NCI-H1417 treated with DMSO at 0.1 percent for 48 hours (cell line): ENCODE data around the gene ZNF627.
"Not testable (repeated sequence)": the region's sequence is repeated elsewhere in the genome, so short reads cannot be mapped to it uniquely, and the experiment has no call there.

ENCODE experiments used
- DNase-seq: peaks from one replicate; lab custom pipeline; 2025; lab: John Stamatoyannopoulos, UW

The ZNF627 gene

GRCh38 chr19:11626252-11626651, 29.0 kb downstream of the ZNF627 start:
- DNase-seq = no peak

- no peak for DNase-seq
Measured at GRCh38 chr19:11633223-11633622, 35.9 kb downstream of the ZNF627 start.

DNA sequence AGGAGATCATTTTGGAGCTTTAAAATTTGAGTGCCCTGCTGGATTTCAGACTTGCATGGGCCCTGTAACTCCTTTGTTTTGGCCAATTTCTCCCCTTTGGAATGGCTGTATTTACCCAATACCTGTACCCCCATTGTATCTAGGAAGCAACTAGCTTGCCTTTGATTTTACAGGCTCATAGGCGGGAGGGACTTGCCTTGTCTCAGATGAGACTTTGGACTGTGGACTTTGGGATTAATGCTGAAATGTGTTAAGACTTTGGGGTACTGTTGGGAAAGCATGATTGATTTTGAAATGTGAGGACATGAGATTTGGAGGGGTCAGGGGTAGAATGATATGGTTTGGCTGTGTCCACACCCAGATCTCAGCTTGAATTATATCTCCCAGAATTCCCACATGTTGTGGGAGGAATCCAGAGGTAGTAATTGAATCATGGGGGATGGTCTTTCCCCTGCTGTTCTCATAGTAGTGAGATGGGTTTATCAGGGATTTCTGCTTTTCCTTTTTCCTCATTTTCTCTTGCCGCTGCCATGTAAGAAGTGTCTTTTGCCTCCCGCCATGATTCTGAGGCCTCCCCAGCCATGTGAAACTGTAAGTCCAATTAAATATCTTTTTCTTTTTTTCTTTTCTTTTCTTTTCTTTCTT, 36.9 kb downstream of the ZNF627 start:
- DNase-seq = not testable (repeated sequence)

DNA sequence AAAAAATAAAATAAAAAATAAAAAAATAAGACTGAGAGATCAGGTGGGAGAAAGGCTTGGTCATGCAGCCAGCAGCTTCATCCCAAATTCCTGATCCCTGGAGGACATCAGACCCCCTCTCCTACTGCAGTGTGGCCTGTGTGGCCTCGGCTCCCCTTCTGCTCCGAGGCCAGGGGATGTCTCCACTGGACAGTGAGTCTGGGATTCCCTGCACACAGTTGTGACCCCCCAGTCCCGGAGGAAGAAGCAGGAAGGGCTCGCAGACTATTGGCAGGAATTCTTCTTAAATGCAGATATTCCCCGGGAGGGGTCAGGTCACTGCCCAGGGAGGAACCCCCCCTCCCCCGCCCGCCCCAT, 41.9 kb downstream of the ZNF627 start:
- no peak for DNase-seq

- peak; percentile 91 for DNase-seq
Measured at GRCh38 chr19:11639602-11640471, 42.6 kb downstream of the ZNF627 start.

GRCh38 chr19:11641244-11641643, 44.0 kb downstream of the ZNF627 start:
- DNase-seq = no peak

GRCh38 chr19:11642902-11643301, 45.6 kb downstream of the ZNF627 start:
- no peak for DNase-seq

GRCh38 chr19:11649941-11650340, 52.7 kb downstream of the ZNF627 start:
- DNase-seq = no peak

GRCh38 chr19:11651062-11651461, 53.8 kb downstream of the ZNF627 start:
- DNase-seq = no peak

- no peak for DNase-seq
Measured at GRCh38 chr19:11652056-11652455, 54.8 kb downstream of the ZNF627 start.

DNA sequence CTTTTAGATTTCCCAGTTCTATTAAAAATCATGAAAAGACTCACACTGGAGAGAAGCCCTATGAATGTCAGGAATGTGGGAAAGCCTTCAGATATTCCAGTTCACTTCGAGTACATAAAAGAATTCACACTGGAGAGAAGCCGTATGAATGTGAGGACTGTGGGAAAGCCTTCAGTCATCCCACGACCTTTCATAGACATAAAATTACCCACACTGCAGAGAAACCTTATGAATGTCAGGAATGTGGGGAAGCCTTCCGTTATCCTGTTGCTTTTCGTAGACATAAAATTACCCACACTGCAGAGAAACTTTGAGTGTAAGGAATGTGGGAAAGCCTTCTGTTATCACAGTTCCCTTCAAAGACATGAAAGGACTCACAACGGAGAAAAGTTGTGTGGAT, 55.2 kb downstream of the ZNF627 start:
- no peak for DNase-seq

DNA sequence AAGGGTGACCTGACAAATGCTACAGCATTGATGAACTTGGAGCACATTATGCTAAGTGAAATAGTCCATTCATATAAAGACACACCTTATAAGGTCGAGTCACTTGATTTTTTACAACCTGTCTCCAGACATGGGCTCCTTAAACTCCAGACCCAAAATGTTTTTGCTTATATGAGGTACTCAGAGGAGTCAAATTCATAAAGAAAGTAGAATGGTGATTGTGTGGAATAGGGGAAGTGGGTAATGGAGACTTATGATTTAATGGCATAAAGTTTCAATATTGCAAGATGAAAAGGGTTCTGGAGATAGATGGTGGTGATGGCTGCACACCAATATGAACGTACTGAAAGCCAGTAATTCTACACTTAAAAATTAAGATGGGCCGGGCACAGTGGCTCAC, 59.3 kb downstream of the ZNF627 start:
- no peak for DNase-seq

GRCh38 chr19:11657307-11657706, 60.0 kb downstream of the ZNF627 start:
- DNase-seq = peak; percentile 68

DNA sequence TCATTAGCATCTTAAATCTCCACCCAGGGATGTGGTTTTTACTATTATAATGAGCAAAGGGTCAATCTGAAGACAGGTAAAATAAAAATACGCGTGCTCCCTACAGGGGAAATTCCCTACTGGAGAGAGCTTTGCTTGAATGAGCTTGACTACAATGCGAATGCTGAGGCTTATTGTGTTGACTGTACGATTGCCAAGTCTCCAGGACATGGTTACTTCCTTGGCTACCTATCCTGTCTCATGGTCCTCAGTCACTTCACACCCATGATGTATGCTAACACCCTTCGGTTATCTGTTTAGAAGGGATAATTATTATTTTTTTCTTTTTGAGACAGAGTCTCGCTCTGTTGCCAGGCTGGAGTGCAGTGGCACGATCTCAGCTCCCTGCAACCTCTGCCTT, 61.7 kb downstream of the ZNF627 start:
- no peak for DNase-seq

GRCh38 chr19:11659612-11660011, 62.3 kb downstream of the ZNF627 start:
- DNase-seq = peak; percentile 2

- DNase-seq = no peak
Measured at GRCh38 chr19:11662278-11662677, 65.0 kb downstream of the ZNF627 start.

DNA sequence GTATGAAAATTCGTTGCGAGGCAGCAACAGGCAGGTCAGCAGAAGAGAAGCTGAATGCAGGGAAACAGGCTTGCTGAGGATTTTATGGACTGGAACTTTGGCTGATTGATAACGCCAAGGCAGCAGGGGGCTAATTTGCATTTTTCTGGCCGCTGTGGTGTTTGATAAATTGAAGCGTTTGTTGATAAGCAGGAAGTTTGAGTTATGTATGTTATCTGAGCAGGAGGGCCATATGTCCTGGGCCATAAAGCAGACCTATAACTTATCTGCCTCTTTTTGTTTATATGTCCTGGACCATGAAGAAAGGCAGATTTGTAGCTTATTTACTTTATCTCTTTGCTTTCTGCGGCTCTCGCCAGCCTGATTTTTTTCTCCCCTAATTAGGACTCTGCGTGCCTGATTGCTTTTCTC, 65.9 kb downstream of the ZNF627 start:
- no peak for DNase-seq
